HEK293 (cell line): ENCODE measurements around the gene VIPR2.

ENCODE experiments used
- CTCF ChIA-PET: fragments of 350-600 bp; formaldehyde crosslinking; extraction: SDS; loops from one replicate; lab custom pipeline; 2021; ENCODE audit warnings: antibody characterized with exemption; lab: Yijun Ruan, JAX
- POLR2A ChIA-PET: fragments of 300-600 bp; formaldehyde crosslinking; extraction: SDS; loops from one replicate; lab custom pipeline; 2020; ENCODE audit warnings: antibody characterized with exemption, inconsistent platforms; lab: Yijun Ruan, JAX
- H3K27ac ChIP-seq: fragments of 200-500 bp; sonication (Bioruptor generic); 2 replicates; pipeline ENCODE4 v1.5.1; 2014; ENCODE audit warnings: low read depth, low read length, control low read depth, inconsistent platforms; ENCODE audit errors: extremely low read depth
- H3K36me3 ChIP-seq, 2 experiments: fragments of 200-500 bp in 1 of 2; sonication (Bioruptor generic) in 1 of 2; 1 replicate in 1 of 2; 2 replicates in 1 of 2; pipeline ENCODE4 v1.5.1; 2014 to 2017; ENCODE audit warnings: inconsistent platforms in 2 of 2, low read length in 2 of 2; ENCODE audit not compliant: control insufficient read depth in 2 of 2, insufficient read depth in 1 of 2
- H3K4me1 ChIP-seq: fragments of 200-500 bp; sonication (Bioruptor generic); 2 replicates; pipeline ENCODE4 v1.5.1; 2014; ENCODE audit warnings: mild to moderate bottlenecking, low read length, inconsistent platforms; ENCODE audit not compliant: control insufficient read depth, insufficient read depth
- H3K4me3 ChIP-seq: 2 replicates; pipeline ENCODE4 v1.5.1; 2011; ENCODE audit warnings: low read depth, mild to moderate bottlenecking, control low read depth, low read length, moderate library complexity
- H3K9me3 ChIP-seq: fragments of 200-500 bp; sonication (Bioruptor generic); 2 replicates; pipeline ENCODE4 v1.5.1; 2014; ENCODE audit warnings: low read depth, low read length, inconsistent platforms; ENCODE audit not compliant: control insufficient read depth, insufficient read depth
- GLI2 ChIP-seq: fragments of 450-650 bp; formaldehyde crosslinking; IDR thresholded peaks from 2 replicates; pipeline ENCODE4; 2017; ENCODE audit warnings: missing biosample characterization, missing genetic modification characterization, low read depth, borderline replicate concordance
- HOXC10 ChIP-seq: sonication (generic); formaldehyde crosslinking; IDR thresholded peaks from 2 replicates; pipeline ENCODE4 v1.8.1; 2023; ENCODE audit warnings: mild to moderate bottlenecking, missing genetic modification reagents
- KLF10 ChIP-seq: fragments of 450-650 bp; IDR thresholded peaks from 2 replicates; pipeline ENCODE4 v1.5.1; 2018; ENCODE audit warnings: missing biosample characterization, mild to moderate bottlenecking, missing genetic modification characterization
- YY2 ChIP-seq: fragments of 450-650 bp; formaldehyde crosslinking; IDR thresholded peaks from 2 replicates; pipeline ENCODE4 v1.5.1; 2016; ENCODE audit warnings: missing biosample characterization, missing genetic modification characterization
- ZBTB20 ChIP-seq: fragments of 450-650 bp; formaldehyde crosslinking; IDR thresholded peaks from 2 replicates; pipeline ENCODE4 v1.5.1; 2016; ENCODE audit warnings: missing biosample characterization, missing genetic modification characterization
- ZBTB48 ChIP-seq: fragments of 450-650 bp; formaldehyde crosslinking; IDR thresholded peaks from 2 replicates; pipeline ENCODE4 v1.5.1; 2016; ENCODE audit warnings: missing biosample characterization, missing genetic modification characterization
- ZBTB7A ChIP-seq: fragments of 450-650 bp; formaldehyde crosslinking; IDR thresholded peaks from 2 replicates; pipeline ENCODE4 v1.5.1; 2016; ENCODE audit warnings: low read depth, missing biosample characterization, missing genetic modification characterization
- ZEB2 ChIP-seq: fragments of 450-650 bp; formaldehyde crosslinking; IDR thresholded peaks from 2 replicates; pipeline ENCODE4 v1.5.1; 2016; ENCODE audit warnings: missing biosample characterization, missing genetic modification characterization
- ZFP3 ChIP-seq: fragments of 450-650 bp; formaldehyde crosslinking; IDR thresholded peaks from 2 replicates; pipeline ENCODE4 v1.5.1; 2016; ENCODE audit warnings: low read depth, missing biosample characterization, missing genetic modification characterization
- ZIC2 ChIP-seq: fragments of 450-650 bp; formaldehyde crosslinking; IDR thresholded peaks from 2 replicates; pipeline ENCODE4 v1.5.1; 2016; ENCODE audit warnings: missing biosample characterization, missing genetic modification characterization
- ZNF112 ChIP-seq: fragments of 450-650 bp; formaldehyde crosslinking; IDR thresholded peaks from 2 replicates; pipeline ENCODE4 v1.5.0; 2017; ENCODE audit warnings: missing biosample characterization, missing genetic modification characterization
- ZNF114 ChIP-seq: fragments of 450-650 bp; formaldehyde crosslinking; IDR thresholded peaks from 2 replicates; pipeline ENCODE4 v1.5.0; 2017; ENCODE audit warnings: missing biosample characterization, missing genetic modification characterization
- ZNF140 ChIP-seq: fragments of 450-650 bp; formaldehyde crosslinking; IDR thresholded peaks from 2 replicates; pipeline ENCODE4 v1.5.1; 2016; ENCODE audit warnings: missing biosample characterization, missing genetic modification characterization
- ZNF175 ChIP-seq: fragments of 450-650 bp; formaldehyde crosslinking; IDR thresholded peaks from 2 replicates; pipeline ENCODE4 v1.5.1; 2016; ENCODE audit warnings: missing biosample characterization, missing genetic modification characterization
- ZNF2 ChIP-seq: fragments of 450-650 bp; formaldehyde crosslinking; IDR thresholded peaks from 2 replicates; pipeline ENCODE4 v1.5.1; 2016; ENCODE audit warnings: missing biosample characterization, missing genetic modification characterization
- ZNF223 ChIP-seq: fragments of 450-650 bp; formaldehyde crosslinking; IDR thresholded peaks from 2 replicates; pipeline ENCODE4 v1.5.1; 2016; ENCODE audit warnings: missing biosample characterization, missing genetic modification characterization
- ZNF324 ChIP-seq: fragments of 450-650 bp; formaldehyde crosslinking; IDR thresholded peaks from 2 replicates; pipeline ENCODE4 v1.5.1; 2016; ENCODE audit warnings: missing biosample characterization, missing genetic modification characterization
- ZNF366 ChIP-seq: fragments of 450-650 bp; formaldehyde crosslinking; conservative IDR thresholded peaks from 2 replicates; pipeline ENCODE4 v1.5.1; 2016; ENCODE audit warnings: missing biosample characterization, missing genetic modification characterization
- ZNF473 ChIP-seq: fragments of 450-650 bp; formaldehyde crosslinking; IDR thresholded peaks from 2 replicates; pipeline ENCODE4 v1.5.1; 2017; ENCODE audit warnings: missing biosample characterization, missing genetic modification characterization
- ZNF501 ChIP-seq: fragments of 450-650 bp; formaldehyde crosslinking; IDR thresholded peaks from 2 replicates; pipeline ENCODE4 v1.5.1; 2016; ENCODE audit warnings: missing biosample characterization, missing genetic modification characterization
- ZNF549 ChIP-seq: fragments of 450-650 bp; IDR thresholded peaks from 2 replicates; pipeline ENCODE4 v1.5.1; 2018; ENCODE audit warnings: missing biosample characterization, missing genetic modification characterization, mild to moderate bottlenecking, inconsistent platforms, moderate library complexity
- ZNF670 ChIP-seq: fragments of 450-650 bp; formaldehyde crosslinking; IDR thresholded peaks from 2 replicates; pipeline ENCODE4 v1.5.1; 2016; ENCODE audit warnings: missing biosample characterization, missing genetic modification characterization, low read depth
- ZNF768 ChIP-seq: fragments of 450-650 bp; formaldehyde crosslinking; IDR thresholded peaks from 2 replicates; pipeline ENCODE4 v1.5.1; 2018; ENCODE audit warnings: missing biosample characterization, mild to moderate bottlenecking, missing genetic modification characterization
- ZNF776 ChIP-seq: fragments of 450-650 bp; formaldehyde crosslinking; IDR thresholded peaks from 2 replicates; pipeline ENCODE4 v1.5.0; 2017; ENCODE audit warnings: missing biosample characterization, missing genetic modification characterization, borderline replicate concordance
- ZSCAN23 ChIP-seq: fragments of 450-650 bp; formaldehyde crosslinking; IDR thresholded peaks from 2 replicates; pipeline ENCODE4 v1.5.1; 2016; ENCODE audit warnings: missing biosample characterization, missing genetic modification characterization
- TF ChIP-seq, protein P1 (sequence below): fragments of 450-650 bp; formaldehyde crosslinking; IDR thresholded peaks from 2 replicates; pipeline ENCODE4 v1.5.1; 2017; ENCODE audit warnings: missing biosample characterization, missing genetic modification characterization
- TF ChIP-seq, protein P2 (sequence below): fragments of 450-650 bp; IDR thresholded peaks from 2 replicates; pipeline ENCODE4 v1.5.1; 2018; ENCODE audit warnings: missing biosample characterization, mild to moderate bottlenecking, missing genetic modification characterization
- TF ChIP-seq, protein P3 (sequence below): fragments of 450-650 bp; formaldehyde crosslinking; IDR thresholded peaks from 2 replicates; pipeline ENCODE4 v1.5.1; 2016; ENCODE audit warnings: missing biosample characterization, missing genetic modification characterization
- TF ChIP-seq, protein P4 (sequence below): fragments of 450-650 bp; formaldehyde crosslinking; IDR thresholded peaks from 2 replicates; pipeline ENCODE4 v1.5.1; 2016; ENCODE audit warnings: missing biosample characterization, missing genetic modification characterization

VIPR2 gene

DNA sequence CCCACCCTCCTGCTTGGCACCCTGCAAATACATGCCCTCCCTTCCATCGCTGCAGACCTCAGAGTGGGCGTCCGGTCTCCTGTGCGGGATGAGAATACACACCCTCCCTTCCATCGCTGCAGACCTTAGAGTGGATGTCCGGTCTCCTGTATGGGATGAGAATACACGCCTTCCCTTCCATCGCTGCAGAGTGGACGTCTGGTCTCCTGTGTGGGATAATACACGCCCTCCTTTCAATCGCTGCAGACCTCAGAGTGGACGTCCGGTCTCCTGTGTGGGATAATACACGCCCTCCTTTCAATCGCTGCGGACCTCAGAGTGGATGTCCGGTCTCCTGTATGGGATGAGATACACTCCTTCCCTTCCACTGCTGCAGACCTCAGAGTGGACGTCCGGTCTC, 128.1 kb downstream of the VIPR2 start:
- H3K9me3 ChIP-seq = no peaks in the 10 kb centered on the region
- no peak overlapping the region for H3K27ac ChIP-seq
- TF ChIP-seq, protein P1, sequence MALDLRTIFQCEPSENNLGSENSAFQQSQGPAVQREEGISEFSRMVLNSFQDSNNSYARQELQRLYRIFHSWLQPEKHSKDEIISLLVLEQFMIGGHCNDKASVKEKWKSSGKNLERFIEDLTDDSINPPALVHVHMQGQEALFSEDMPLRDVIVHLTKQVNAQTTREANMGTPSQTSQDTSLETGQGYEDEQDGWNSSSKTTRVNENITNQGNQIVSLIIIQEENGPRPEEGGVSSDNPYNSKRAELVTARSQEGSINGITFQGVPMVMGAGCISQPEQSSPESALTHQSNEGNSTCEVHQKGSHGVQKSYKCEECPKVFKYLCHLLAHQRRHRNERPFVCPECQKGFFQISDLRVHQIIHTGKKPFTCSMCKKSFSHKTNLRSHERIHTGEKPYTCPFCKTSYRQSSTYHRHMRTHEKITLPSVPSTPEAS (tag by site-specific recombination) = no peak
- TF ChIP-seq ZNF776 (tag by site-specific recombination) (no peak), ZBTB48 (tag by site-specific recombination) (no peak), ZNF175 (tag by site-specific recombination) (no peak), ZNF223 (tag by site-specific recombination) (no peak), ZNF768 (tag by site-specific recombination) (no peak), ZFP3 (tag by site-specific recombination) (no peak), GLI2 (tag by site-specific recombination) (no peak), ZNF473 (no peak), ZBTB7A (tag by site-specific recombination) (no peak), ZNF366 (no peak), ZNF114 (tag by site-specific recombination) (no peak), ZEB2 (tag by site-specific recombination) (no peak), ZNF670 (tag by site-specific recombination) (no peak), HOXC10 (no peak), ZNF140 (no peak)
- TF ChIP-seq, protein P2, sequence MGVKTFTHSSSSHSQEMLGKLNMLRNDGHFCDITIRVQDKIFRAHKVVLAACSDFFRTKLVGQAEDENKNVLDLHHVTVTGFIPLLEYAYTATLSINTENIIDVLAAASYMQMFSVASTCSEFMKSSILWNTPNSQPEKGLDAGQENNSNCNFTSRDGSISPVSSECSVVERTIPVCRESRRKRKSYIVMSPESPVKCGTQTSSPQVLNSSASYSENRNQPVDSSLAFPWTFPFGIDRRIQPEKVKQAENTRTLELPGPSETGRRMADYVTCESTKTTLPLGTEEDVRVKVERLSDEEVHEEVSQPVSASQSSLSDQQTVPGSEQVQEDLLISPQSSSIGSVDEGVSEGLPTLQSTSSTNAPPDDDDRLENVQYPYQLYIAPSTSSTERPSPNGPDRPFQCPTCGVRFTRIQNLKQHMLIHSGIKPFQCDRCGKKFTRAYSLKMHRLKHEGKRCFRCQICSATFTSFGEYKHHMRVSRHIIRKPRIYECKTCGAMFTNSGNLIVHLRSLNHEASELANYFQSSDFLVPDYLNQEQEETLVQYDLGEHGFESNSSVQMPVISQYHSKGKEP (tag by site-specific recombination) = no peak
- ChIA-PET POLR2A (no interaction called here), CTCF (no interaction called here)
- no peaks in the 10 kb centered on the region for H3K36me3 ChIP-seq
- H3K4me3 ChIP-seq = no peak overlapping the region
- no peaks in the 10 kb centered on the region for H3K4me1 ChIP-seq

DNA sequence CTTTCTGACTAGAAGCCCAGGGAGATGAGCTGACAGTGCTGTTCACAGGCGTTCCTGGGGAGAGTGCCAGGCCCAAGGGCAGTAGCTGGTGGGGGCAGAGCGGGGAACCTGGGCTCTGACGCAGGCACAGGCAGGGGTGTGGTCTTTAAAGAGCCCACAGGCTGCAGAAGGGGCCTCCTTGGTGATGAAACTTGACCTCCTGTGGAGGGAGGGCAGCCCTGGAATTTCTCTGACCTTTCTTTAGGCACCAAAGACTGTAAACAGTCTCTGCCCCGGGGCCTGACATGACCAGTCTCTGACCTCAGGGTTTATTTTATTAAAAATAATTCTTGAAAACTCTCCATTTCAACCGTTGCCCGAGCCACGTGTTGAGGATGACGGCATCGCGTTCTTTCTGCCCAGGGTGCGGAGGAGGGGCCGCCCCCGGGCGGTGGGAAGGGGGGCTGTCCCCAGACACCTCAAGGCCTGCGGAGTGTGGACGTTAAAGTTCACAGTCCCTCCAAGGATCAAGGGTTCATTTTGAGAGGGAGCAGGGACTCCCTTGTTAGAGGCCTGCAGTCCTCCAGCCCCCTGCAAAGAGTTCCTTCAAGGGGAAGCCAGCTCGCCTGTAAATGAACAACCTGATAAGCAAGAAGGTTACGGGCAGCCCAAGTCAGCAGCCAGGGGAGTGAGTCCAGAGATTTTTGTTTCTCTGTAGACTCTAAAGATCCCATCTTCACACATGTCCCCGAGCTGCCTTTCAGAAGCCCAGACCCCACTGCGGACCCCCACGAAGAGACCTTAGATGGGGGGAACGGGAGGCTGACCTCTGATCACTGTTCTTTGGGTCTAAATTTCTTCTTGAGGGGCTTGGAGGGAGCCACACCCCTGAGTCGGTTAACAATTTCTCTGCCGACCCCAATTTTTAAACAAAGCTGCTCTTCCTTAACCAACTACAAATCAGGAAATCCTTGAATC, 128.9 kb downstream of the VIPR2 start:
- CTCF ChIA-PET = interaction anchor here (0.6 kb wide), 1 partner anchor 36 kb away, joined by 3 read pairs; no protein-coding TSS in a partner anchor
- H3K27ac ChIP-seq = no peak overlapping the region
- POLR2A ChIA-PET = interaction anchor here (1.6 kb wide), 1 partner anchor 12 kb away, joined by 5 read pairs; no protein-coding TSS in a partner anchor
- TF ChIP-seq ZSCAN23 = no peak
- TF ChIP-seq, protein P3, sequence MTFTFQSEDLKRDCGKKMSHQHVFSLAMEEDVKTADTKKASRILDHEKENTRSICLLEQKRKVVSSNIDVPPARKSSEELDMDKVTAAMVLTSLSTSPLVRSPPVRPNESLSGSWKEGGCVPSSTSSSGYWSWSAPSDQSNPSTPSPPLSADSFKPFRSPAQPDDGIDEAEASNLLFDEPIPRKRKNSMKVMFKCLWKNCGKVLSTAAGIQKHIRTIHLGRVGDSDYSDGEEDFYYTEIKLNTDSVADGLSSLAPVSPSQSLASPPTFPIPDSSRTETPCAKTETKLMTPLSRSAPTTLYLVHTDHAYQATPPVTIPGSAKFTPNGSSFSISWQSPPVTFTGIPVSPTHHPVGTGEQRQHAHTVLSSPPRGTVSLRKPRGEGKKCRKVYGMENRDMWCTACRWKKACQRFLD = no peak
- no peak for TF ChIP-seq ZBTB48 (tag by site-specific recombination)
- TF ChIP-seq YY2 (tag by site-specific recombination) = no peak
- TF ChIP-seq ZBTB20 (tag by site-specific recombination) = no peak
- no peak for TF ChIP-seq ZNF2
- no peak for TF ChIP-seq KLF10 (tag by site-specific recombination)
- no peak for TF ChIP-seq ZNF112
- TF ChIP-seq, protein P1 (tag by site-specific recombination) = no peak
- peak; percentile 65 for TF ChIP-seq ZIC2 (tag by site-specific recombination)
- no peak for TF ChIP-seq ZNF223 (tag by site-specific recombination)
- no peak for TF ChIP-seq ZNF549 (tag by site-specific recombination)
- no peak for TF ChIP-seq ZNF501 (tag by site-specific recombination)
- no peak for TF ChIP-seq ZNF324 (tag by site-specific recombination)
- TF ChIP-seq, protein P4, sequence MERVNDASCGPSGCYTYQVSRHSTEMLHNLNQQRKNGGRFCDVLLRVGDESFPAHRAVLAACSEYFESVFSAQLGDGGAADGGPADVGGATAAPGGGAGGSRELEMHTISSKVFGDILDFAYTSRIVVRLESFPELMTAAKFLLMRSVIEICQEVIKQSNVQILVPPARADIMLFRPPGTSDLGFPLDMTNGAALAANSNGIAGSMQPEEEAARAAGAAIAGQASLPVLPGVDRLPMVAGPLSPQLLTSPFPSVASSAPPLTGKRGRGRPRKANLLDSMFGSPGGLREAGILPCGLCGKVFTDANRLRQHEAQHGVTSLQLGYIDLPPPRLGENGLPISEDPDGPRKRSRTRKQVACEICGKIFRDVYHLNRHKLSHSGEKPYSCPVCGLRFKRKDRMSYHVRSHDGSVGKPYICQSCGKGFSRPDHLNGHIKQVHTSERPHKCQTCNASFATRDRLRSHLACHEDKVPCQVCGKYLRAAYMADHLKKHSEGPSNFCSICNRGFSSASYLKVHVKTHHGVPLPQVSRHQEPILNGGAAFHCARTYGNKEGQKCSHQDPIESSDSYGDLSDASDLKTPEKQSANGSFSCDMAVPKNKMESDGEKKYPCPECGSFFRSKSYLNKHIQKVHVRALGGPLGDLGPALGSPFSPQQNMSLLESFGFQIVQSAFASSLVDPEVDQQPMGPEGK (tag by site-specific recombination) = no peak

More for the DNA sequence above, 128.9 kb downstream of the VIPR2 start:
- no peaks in the 10 kb centered on the region for H3K9me3 ChIP-seq
- H3K4me1 ChIP-seq = no peaks in the 10 kb centered on the region
- H3K4me3 ChIP-seq = no peak overlapping the region
- no peaks in the 10 kb centered on the region for H3K36me3 ChIP-seq
